ENCODE results near the gene UPK3B.
"Not testable (repeated sequence)": the region's sequence is repeated elsewhere in the genome, so short reads cannot be mapped to it uniquely, and the experiment has no call there.

DNA sequence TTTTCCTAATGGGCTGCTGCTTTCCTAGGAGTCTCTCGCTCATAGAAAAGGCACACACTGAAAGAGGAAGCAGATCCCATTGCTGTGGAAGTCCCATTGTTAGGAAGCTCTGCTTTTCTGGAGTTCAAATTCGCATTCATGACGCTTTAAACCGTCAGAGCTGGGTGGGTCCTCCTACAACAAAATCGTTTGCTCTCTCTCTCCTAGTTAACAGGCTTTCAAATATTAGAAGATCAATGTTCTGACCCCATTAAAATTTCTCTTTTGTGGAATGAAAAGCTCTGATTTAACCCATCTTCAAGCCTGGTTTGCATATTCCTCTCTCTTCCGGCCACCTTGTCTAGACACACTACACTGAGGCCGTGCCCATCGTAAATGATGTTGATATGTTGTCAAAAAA, 32.8 kb downstream of the UPK3B start, which contains the start of gene SPDYE16:
- TF ChIP-seq, protein P1, sequence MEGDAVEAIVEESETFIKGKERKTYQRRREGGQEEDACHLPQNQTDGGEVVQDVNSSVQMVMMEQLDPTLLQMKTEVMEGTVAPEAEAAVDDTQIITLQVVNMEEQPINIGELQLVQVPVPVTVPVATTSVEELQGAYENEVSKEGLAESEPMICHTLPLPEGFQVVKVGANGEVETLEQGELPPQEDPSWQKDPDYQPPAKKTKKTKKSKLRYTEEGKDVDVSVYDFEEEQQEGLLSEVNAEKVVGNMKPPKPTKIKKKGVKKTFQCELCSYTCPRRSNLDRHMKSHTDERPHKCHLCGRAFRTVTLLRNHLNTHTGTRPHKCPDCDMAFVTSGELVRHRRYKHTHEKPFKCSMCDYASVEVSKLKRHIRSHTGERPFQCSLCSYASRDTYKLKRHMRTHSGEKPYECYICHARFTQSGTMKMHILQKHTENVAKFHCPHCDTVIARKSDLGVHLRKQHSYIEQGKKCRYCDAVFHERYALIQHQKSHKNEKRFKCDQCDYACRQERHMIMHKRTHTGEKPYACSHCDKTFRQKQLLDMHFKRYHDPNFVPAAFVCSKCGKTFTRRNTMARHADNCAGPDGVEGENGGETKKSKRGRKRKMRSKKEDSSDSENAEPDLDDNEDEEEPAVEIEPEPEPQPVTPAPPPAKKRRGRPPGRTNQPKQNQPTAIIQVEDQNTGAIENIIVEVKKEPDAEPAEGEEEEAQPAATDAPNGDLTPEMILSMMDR (IDR thresholded peaks at IDR 0.05; ENCODE audit: extremely low read depth in 1 of 2, insufficient read depth in 1 of 2, low read depth in 1 of 2, low read length in 2 of 2): not testable (repeated sequence)
- TF ChIP-seq POLR2A (IDR thresholded peaks at IDR 0.05; ENCODE audit: low read depth, low read length); POLR2AphosphoS5 (IDR thresholded peaks at IDR 0.05; ENCODE audit: insufficient read depth, low read depth, low read length): not testable (repeated sequence)
